HEK293 (cell line): Measurements from ENCODE around the gene RASSF5.
A peak's percentile ranks its signal among the peaks of the same experiment; 100 is the strongest.

Experiments
- GLI4 ChIP-seq: fragments of 450-650 bp; formaldehyde crosslinking; IDR thresholded peaks from 2 replicates; pipeline ENCODE4 v1.5.1; 2016; ENCODE audit warnings: missing biosample characterization, missing genetic modification characterization
- OSR2 ChIP-seq: fragments of 450-650 bp; formaldehyde crosslinking; IDR thresholded peaks from 2 replicates; pipeline ENCODE4 v1.5.1; 2016; ENCODE audit warnings: missing biosample characterization, missing genetic modification characterization
- RBAK ChIP-seq: fragments of 450-650 bp; formaldehyde crosslinking; IDR thresholded peaks from 2 replicates; pipeline ENCODE4 v1.5.1; 2016; ENCODE audit warnings: missing biosample characterization, missing genetic modification characterization
- SALL2 ChIP-seq: fragments of 450-650 bp; formaldehyde crosslinking; IDR thresholded peaks from 2 replicates; pipeline ENCODE4 v1.5.0; 2017; ENCODE audit warnings: missing biosample characterization, mild to moderate bottlenecking, missing genetic modification characterization, borderline replicate concordance
- SETDB1 ChIP-seq: IDR thresholded peaks from one replicate; pipeline ENCODE4 v1.6.1; 2017; ENCODE audit warnings: mild to moderate bottlenecking, low read length, moderate library complexity, mixed read lengths; ENCODE audit not compliant: insufficient read length
- ZNF175 ChIP-seq: fragments of 450-650 bp; formaldehyde crosslinking; IDR thresholded peaks from 2 replicates; pipeline ENCODE4 v1.5.1; 2016; ENCODE audit warnings: missing biosample characterization, missing genetic modification characterization
- ZNF23 ChIP-seq: fragments of 450-650 bp; formaldehyde crosslinking; IDR thresholded peaks from 2 replicates; pipeline ENCODE4 v1.5.1; 2016; ENCODE audit warnings: missing biosample characterization, missing genetic modification characterization, borderline replicate concordance
- ZNF274 ChIP-seq, 2 experiments: fragments of 200-500 bp in 1 of 2; fragments of 450-650 bp in 1 of 2; sonication (Bioruptor generic) in 1 of 2; formaldehyde crosslinking in 1 of 2; IDR thresholded peaks; 2 replicates each; pipeline versions ENCODE4 v1.5.1 to v1.6.1; 2014 to 2016; ENCODE audit warnings: borderline replicate concordance in 1 of 2, inconsistent platforms in 1 of 2, low read length in 1 of 2, missing biosample characterization in 1 of 2, missing genetic modification characterization in 1 of 2
- ZNF391 ChIP-seq: fragments of 450-650 bp; formaldehyde crosslinking; IDR thresholded peaks from 2 replicates; pipeline ENCODE4 v1.5.1; 2016; ENCODE audit warnings: low read depth, missing biosample characterization, missing genetic modification characterization, borderline replicate concordance
- ZNF624 ChIP-seq: fragments of 450-650 bp; formaldehyde crosslinking; IDR thresholded peaks from 2 replicates; pipeline ENCODE4 v1.5.1; 2017; ENCODE audit warnings: missing biosample characterization, missing genetic modification characterization
- ZNF670 ChIP-seq: fragments of 450-650 bp; formaldehyde crosslinking; IDR thresholded peaks from 2 replicates; pipeline ENCODE4 v1.5.1; 2016; ENCODE audit warnings: missing biosample characterization, missing genetic modification characterization, low read depth
- ZNF791 ChIP-seq: fragments of 450-650 bp; formaldehyde crosslinking; IDR thresholded peaks from 2 replicates; pipeline ENCODE4 v1.5.1; 2016; ENCODE audit warnings: missing biosample characterization, missing genetic modification characterization
- ZSCAN23 ChIP-seq: fragments of 450-650 bp; formaldehyde crosslinking; IDR thresholded peaks from 2 replicates; pipeline ENCODE4 v1.5.1; 2016; ENCODE audit warnings: missing biosample characterization, missing genetic modification characterization
- ZSCAN30 ChIP-seq: fragments of 450-650 bp; IDR thresholded peaks from 2 replicates; pipeline ENCODE4 v1.5.1; 2018; ENCODE audit warnings: missing biosample characterization, mild to moderate bottlenecking, missing genetic modification characterization, moderate library complexity
- TF ChIP-seq, protein P1 (sequence below): fragments of 450-650 bp; formaldehyde crosslinking; IDR thresholded peaks from 2 replicates; pipeline ENCODE4 v1.5.1; 2017; ENCODE audit warnings: missing biosample characterization, missing genetic modification characterization
- TF ChIP-seq, protein P2 (sequence below): fragments of 450-650 bp; formaldehyde crosslinking; IDR thresholded peaks from 2 replicates; pipeline ENCODE4 v1.5.1; 2016; ENCODE audit warnings: missing biosample characterization, missing genetic modification characterization, borderline replicate concordance
- TF ChIP-seq, protein P3 (sequence below): fragments of 450-650 bp; formaldehyde crosslinking; IDR thresholded peaks from 2 replicates; pipeline ENCODE4 v1.5.1; 2016; ENCODE audit warnings: missing biosample characterization, missing genetic modification characterization
- TF ChIP-seq, protein P4 (sequence below): fragments of 450-650 bp; formaldehyde crosslinking; IDR thresholded peaks from 2 replicates; pipeline ENCODE4 v1.5.1; 2016; ENCODE audit warnings: missing biosample characterization, missing genetic modification characterization
- TF ChIP-seq, protein P5 (sequence below): fragments of 450-650 bp; IDR thresholded peaks from 2 replicates; pipeline ENCODE4 v1.5.1; 2018; ENCODE audit warnings: missing biosample characterization, missing genetic modification characterization
- TF ChIP-seq, protein P6 (sequence below): fragments of 450-650 bp; formaldehyde crosslinking; IDR thresholded peaks from 2 replicates; pipeline ENCODE4 v1.5.1; 2016; ENCODE audit warnings: missing biosample characterization, missing genetic modification characterization
- TF ChIP-seq, protein P7 (sequence below): sonication (generic); formaldehyde crosslinking; IDR thresholded peaks from 2 replicates; pipeline ENCODE4 v1.8.1; 2022; ENCODE audit warnings: mild to moderate bottlenecking, moderate library complexity, missing genetic modification reagents

The RASSF5 gene

DNA sequence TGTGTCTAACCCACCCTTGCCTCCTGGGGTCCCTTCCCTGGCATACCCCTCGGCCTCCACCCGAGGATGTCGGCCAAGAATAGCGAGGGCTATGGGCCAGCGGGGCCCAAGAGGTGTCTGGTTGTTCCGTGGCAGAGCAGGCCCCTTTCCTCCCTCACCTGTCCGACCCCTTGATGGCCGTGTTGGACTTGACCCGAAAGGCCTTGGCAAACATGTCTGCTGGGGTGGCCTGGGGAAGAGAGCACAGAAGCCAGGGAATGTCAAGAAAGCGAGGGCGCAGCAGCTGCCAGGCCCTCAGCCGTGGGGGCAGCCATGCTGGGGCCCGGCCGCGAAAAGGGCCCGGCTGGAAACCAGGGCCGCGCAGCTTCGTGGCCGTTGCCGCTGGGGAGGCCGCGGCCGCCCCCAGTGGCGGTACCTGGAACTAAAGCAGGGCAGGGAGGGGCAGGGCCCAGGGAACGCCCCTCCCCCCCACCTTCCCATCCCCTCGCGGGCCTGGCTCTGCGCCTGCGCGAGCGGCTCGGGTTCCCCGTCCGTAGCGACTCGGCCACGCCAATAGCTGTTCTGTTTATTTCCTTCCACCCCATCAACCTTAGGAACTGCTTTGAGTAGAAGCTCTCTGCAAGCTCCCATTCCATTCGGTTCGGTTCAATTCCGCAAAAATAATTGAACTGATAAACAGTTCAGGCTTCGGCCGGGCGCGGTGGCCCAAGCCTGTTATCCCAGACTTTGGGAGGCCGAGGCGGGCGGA, 105.0 kb downstream of the RASSF5 start, which contains the start of gene EIF2D (continued):
- TF ChIP-seq, protein P1, sequence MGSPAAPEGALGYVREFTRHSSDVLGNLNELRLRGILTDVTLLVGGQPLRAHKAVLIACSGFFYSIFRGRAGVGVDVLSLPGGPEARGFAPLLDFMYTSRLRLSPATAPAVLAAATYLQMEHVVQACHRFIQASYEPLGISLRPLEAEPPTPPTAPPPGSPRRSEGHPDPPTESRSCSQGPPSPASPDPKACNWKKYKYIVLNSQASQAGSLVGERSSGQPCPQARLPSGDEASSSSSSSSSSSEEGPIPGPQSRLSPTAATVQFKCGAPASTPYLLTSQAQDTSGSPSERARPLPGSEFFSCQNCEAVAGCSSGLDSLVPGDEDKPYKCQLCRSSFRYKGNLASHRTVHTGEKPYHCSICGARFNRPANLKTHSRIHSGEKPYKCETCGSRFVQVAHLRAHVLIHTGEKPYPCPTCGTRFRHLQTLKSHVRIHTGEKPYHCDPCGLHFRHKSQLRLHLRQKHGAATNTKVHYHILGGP (tag by site-specific recombination), result peak; percentile 35; the same call in 1 of the 2 replicates
- TF ChIP-seq, protein P2, sequence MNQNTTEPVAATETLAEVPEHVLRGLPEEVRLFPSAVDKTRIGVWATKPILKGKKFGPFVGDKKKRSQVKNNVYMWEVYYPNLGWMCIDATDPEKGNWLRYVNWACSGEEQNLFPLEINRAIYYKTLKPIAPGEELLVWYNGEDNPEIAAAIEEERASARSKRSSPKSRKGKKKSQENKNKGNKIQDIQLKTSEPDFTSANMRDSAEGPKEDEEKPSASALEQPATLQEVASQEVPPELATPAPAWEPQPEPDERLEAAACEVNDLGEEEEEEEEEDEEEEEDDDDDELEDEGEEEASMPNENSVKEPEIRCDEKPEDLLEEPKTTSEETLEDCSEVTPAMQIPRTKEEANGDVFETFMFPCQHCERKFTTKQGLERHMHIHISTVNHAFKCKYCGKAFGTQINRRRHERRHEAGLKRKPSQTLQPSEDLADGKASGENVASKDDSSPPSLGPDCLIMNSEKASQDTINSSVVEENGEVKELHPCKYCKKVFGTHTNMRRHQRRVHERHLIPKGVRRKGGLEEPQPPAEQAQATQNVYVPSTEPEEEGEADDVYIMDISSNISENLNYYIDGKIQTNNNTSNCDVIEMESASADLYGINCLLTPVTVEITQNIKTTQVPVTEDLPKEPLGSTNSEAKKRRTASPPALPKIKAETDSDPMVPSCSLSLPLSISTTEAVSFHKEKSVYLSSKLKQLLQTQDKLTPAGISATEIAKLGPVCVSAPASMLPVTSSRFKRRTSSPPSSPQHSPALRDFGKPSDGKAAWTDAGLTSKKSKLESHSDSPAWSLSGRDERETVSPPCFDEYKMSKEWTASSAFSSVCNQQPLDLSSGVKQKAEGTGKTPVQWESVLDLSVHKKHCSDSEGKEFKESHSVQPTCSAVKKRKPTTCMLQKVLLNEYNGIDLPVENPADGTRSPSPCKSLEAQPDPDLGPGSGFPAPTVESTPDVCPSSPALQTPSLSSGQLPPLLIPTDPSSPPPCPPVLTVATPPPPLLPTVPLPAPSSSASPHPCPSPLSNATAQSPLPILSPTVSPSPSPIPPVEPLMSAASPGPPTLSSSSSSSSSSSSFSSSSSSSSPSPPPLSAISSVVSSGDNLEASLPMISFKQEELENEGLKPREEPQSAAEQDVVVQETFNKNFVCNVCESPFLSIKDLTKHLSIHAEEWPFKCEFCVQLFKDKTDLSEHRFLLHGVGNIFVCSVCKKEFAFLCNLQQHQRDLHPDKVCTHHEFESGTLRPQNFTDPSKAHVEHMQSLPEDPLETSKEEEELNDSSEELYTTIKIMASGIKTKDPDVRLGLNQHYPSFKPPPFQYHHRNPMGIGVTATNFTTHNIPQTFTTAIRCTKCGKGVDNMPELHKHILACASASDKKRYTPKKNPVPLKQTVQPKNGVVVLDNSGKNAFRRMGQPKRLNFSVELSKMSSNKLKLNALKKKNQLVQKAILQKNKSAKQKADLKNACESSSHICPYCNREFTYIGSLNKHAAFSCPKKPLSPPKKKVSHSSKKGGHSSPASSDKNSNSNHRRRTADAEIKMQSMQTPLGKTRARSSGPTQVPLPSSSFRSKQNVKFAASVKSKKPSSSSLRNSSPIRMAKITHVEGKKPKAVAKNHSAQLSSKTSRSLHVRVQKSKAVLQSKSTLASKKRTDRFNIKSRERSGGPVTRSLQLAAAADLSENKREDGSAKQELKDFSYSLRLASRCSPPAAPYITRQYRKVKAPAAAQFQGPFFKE, result 0 out of 2 replicates have a peak, but pooled peaks have one; percentile 69
- TF ChIP-seq, protein P3, sequence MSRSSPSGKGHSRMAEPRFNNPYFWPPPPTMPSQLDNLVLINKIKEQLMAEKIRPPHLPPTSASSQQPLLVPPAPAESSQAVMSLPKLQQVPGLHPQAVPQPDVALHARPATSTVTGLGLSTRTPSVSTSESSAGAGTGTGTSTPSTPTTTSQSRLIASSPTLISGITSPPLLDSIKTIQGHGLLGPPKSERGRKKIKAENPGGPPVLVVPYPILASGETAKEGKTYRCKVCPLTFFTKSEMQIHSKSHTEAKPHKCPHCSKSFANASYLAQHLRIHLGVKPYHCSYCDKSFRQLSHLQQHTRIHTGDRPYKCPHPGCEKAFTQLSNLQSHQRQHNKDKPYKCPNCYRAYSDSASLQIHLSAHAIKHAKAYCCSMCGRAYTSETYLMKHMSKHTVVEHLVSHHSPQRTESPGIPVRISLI (tag by site-specific recombination), result no peak; the same call in 1 of the 2 replicates
- TF ChIP-seq OSR2, result peak; percentile 34; the same call in 1 of the 2 replicates
- TF ChIP-seq SALL2 (tag by site-specific recombination), result peak; percentile 75; the same call in 1 of the 2 replicates
- TF ChIP-seq ZNF274 (IDR thresholded peaks at IDR 0.05; ENCODE audit: low read length), result no peak
- TF ChIP-seq ZNF274 (tag by site-specific recombination; IDR thresholded peaks at IDR 0.05; ENCODE audit: borderline replicate concordance), result no peak
- TF ChIP-seq, protein P4, sequence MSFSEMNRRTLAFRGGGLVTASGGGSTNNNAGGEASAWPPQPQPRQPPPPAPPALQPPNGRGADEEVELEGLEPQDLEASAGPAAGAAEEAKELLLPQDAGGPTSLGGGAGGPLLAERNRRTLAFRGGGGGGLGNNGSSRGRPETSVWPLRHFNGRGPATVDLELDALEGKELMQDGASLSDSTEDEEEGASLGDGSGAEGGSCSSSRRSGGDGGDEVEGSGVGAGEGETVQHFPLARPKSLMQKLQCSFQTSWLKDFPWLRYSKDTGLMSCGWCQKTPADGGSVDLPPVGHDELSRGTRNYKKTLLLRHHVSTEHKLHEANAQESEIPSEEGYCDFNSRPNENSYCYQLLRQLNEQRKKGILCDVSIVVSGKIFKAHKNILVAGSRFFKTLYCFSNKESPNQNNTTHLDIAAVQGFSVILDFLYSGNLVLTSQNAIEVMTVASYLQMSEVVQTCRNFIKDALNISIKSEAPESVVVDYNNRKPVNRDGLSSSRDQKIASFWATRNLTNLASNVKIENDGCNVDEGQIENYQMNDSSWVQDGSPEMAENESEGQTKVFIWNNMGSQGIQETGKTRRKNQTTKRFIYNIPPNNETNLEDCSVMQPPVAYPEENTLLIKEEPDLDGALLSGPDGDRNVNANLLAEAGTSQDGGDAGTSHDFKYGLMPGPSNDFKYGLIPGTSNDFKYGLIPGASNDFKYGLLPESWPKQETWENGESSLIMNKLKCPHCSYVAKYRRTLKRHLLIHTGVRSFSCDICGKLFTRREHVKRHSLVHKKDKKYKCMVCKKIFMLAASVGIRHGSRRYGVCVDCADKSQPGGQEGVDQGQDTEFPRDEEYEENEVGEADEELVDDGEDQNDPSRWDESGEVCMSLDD (tag by site-specific recombination), result peak; percentile 83
- TF ChIP-seq ZNF391, result peak; percentile 95
- 0 out of 2 replicates have a peak, but pooled peaks have one; percentile 43 for TF ChIP-seq ZNF624
- TF ChIP-seq, protein P5, sequence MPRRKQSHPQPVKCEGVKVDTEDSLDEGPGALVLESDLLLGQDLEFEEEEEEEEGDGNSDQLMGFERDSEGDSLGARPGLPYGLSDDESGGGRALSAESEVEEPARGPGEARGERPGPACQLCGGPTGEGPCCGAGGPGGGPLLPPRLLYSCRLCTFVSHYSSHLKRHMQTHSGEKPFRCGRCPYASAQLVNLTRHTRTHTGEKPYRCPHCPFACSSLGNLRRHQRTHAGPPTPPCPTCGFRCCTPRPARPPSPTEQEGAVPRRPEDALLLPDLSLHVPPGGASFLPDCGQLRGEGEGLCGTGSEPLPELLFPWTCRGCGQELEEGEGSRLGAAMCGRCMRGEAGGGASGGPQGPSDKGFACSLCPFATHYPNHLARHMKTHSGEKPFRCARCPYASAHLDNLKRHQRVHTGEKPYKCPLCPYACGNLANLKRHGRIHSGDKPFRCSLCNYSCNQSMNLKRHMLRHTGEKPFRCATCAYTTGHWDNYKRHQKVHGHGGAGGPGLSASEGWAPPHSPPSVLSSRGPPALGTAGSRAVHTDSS (tag by site-specific recombination), result peak; percentile 59
- 0 out of 2 replicates have a peak, but pooled peaks have one; percentile 28 for TF ChIP-seq ZNF23 (tag by site-specific recombination)
- no peak for TF ChIP-seq SETDB1
- TF ChIP-seq, protein P6, sequence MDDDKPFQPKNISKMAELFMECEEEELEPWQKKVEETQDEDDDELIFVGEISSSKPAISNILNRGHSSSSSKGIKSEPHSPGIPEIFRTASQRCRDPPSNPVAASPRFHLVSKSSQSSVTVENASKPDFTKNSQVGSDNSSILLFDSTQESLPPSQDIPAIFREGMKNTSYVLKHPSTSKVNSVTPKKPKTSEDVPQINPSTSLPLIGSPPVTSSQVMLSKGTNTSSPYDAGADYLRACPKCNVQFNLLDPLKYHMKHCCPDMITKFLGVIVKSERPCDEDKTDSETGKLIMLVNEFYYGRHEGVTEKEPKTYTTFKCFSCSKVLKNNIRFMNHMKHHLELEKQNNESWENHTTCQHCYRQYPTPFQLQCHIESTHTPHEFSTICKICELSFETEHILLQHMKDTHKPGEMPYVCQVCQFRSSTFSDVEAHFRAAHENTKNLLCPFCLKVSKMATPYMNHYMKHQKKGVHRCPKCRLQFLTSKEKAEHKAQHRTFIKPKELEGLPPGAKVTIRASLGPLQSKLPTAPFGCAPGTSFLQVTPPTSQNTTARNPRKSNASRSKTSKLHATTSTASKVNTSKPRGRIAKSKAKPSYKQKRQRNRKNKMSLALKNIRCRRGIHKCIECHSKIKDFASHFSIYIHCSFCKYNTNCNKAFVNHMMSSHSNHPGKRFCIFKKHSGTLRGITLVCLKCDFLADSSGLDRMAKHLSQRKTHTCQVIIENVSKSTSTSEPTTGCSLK, result no peak
- no peak for TF ChIP-seq ZNF175
- no peak for TF ChIP-seq RBAK (tag by site-specific recombination)
- TF ChIP-seq GLI4, result peak; percentile 99
- TF ChIP-seq ZNF791 (tag by site-specific recombination), result no peak
- peak; percentile 94 for TF ChIP-seq ZSCAN23 (tag by site-specific recombination)
- no peak for TF ChIP-seq ZNF670
- TF ChIP-seq ZSCAN30 (tag by site-specific recombination), result peak; percentile 99
- TF ChIP-seq, protein P7, sequence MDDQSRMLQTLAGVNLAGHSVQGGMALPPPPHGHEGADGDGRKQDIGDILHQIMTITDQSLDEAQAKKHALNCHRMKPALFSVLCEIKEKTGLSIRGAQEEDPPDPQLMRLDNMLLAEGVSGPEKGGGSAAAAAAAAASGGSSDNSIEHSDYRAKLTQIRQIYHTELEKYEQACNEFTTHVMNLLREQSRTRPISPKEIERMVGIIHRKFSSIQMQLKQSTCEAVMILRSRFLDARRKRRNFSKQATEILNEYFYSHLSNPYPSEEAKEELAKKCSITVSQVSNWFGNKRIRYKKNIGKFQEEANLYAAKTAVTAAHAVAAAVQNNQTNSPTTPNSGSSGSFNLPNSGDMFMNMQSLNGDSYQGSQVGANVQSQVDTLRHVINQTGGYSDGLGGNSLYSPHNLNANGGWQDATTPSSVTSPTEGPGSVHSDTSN (CRISPR knock-in tag), result peak; percentile 93
